Neural cell (in vitro differentiated cells): ENCODE measurements around the gene MN1. TPM values are rescaled to one million over a fixed set of nuclear protein-coding genes. Genes with fewer than 3 reads are reported as not detected.

Experiments
- H2AFZ ChIP-seq: fragments of 200-600, 300-800 bp; sonication (generic), shearing (Covaris generic); 2 replicates; pipeline ENCODE4 v1.6.0; 2014; ENCODE audit warnings: low read depth, mild to moderate bottlenecking, antibody characterized with exemption, low read length, moderate library complexity
- H3F3A ChIP-seq: fragments of 200-600 bp; shearing (Covaris generic); 2 replicates; pipeline ENCODE4 v1.6.1; 2016; ENCODE audit warnings: mild to moderate bottlenecking, moderate library complexity, mixed read lengths, antibody characterized with exemption, low read length; ENCODE audit not compliant: insufficient read depth, poor library complexity, severe bottlenecking
- H3K27ac ChIP-seq: fragments of 200-600, 300-800 bp; sonication (generic), shearing (Covaris generic); 2 replicates; pipeline ENCODE4 v1.5.1; 2014; ENCODE audit warnings: mild to moderate bottlenecking, low read length, moderate library complexity
- H3K27me3 ChIP-seq: fragments of 300-800, 200-600 bp; sonication (generic), shearing (Covaris generic); 2 replicates; pipeline ENCODE4 v1.6.0; 2014; ENCODE audit warnings: mild to moderate bottlenecking, low read depth, low read length, moderate library complexity; ENCODE audit not compliant: insufficient read depth
- H3K36me3 ChIP-seq: fragments of 300-800, 200-600 bp; sonication (generic), shearing (Covaris generic); 2 replicates; pipeline ENCODE4 v1.5.1; 2014; ENCODE audit warnings: mild to moderate bottlenecking, antibody characterized with exemption, low read length, moderate library complexity; ENCODE audit not compliant: insufficient read depth
- H3K4me2 ChIP-seq: fragments of 300-800, 200-600 bp; sonication (generic), shearing (Covaris generic); 2 replicates; pipeline ENCODE4 v1.6.0; 2014; ENCODE audit warnings: mild to moderate bottlenecking, low read length
- H3K4me3 ChIP-seq: fragments of 300-800, 200-600 bp; sonication (generic), shearing (Covaris generic); 2 replicates; pipeline ENCODE4 v1.5.1; 2014; ENCODE audit warnings: mild to moderate bottlenecking, low read length, moderate library complexity
- H3K79me2 ChIP-seq: fragments of 200-600 bp; shearing (Covaris generic); replicated peaks from 2 replicates; pipeline ENCODE4 v1.6.0; 2014; ENCODE audit warnings: mild to moderate bottlenecking, low read length, moderate library complexity; ENCODE audit not compliant: insufficient read depth
- H3K9ac ChIP-seq: fragments of 300-800, 200-600 bp; sonication (generic), shearing (Covaris generic); 2 replicates; pipeline ENCODE4 v1.6.1; 2016; ENCODE audit warnings: mild to moderate bottlenecking, low read length, mixed read lengths
- H3K9me2 ChIP-seq: fragments of 200-600 bp; shearing (Covaris generic); 2 replicates; pipeline ENCODE4 v1.6.1; 2016; ENCODE audit warnings: mild to moderate bottlenecking, low read length, mixed read lengths; ENCODE audit not compliant: insufficient read depth
- H3K9me3 ChIP-seq: fragments of 200-600, 300-800 bp; sonication (generic), shearing (Covaris generic); 2 replicates; pipeline ENCODE4 v1.6.1; 2016; ENCODE audit warnings: mild to moderate bottlenecking, mixed run types, low read length, moderate library complexity, mixed read lengths
- H4K20me1 ChIP-seq: fragments of 200-600 bp; shearing (Covaris generic); 2 replicates; pipeline ENCODE4 v1.6.1; 2016; ENCODE audit warnings: mild to moderate bottlenecking, mixed run types; ENCODE audit not compliant: insufficient read depth
- CTCF ChIP-seq: fragments of 450-650 bp; IDR thresholded peaks from 2 replicates; pipeline ENCODE4 v1.5.1; 2014; ENCODE audit warnings: antibody characterized with exemption, mild to moderate bottlenecking, moderate library complexity; ENCODE audit not compliant: poor library complexity, severe bottlenecking
- EP300 ChIP-seq: fragments of 450-650 bp; conservative IDR thresholded peaks from 2 replicates; pipeline ENCODE4 v1.6.1; 2014; ENCODE audit warnings: antibody characterized with exemption, mild to moderate bottlenecking, moderate library complexity; ENCODE audit not compliant: poor library complexity, severe bottlenecking
- EZH2 ChIP-seq: fragments of 200-600, 300-800 bp; shearing (Covaris generic), sonication (generic); IDR thresholded peaks from 2 replicates; pipeline ENCODE4 v1.6.1; 2014; ENCODE audit warnings: antibody characterized with exemption, low read length, borderline replicate concordance, mild to moderate bottlenecking; ENCODE audit not compliant: insufficient read depth, poor library complexity, severe bottlenecking
- MXI1 ChIP-seq: fragments of 450-650 bp; conservative IDR thresholded peaks from 2 replicates; pipeline ENCODE4 v1.6.1; 2014; ENCODE audit warnings: antibody characterized with exemption, mild to moderate bottlenecking; ENCODE audit not compliant: poor library complexity, severe bottlenecking
- POLR2AphosphoS5 ChIP-seq: IDR thresholded peaks from 2 replicates; pipeline ENCODE4 v1.6.1; 2012
- RAD21 ChIP-seq: fragments of 450-650 bp; conservative IDR thresholded peaks from 2 replicates; pipeline ENCODE4 v1.6.1; 2014; ENCODE audit warnings: antibody characterized with exemption, mild to moderate bottlenecking, moderate library complexity
- REST ChIP-seq: IDR thresholded peaks from 2 replicates; pipeline ENCODE4 v1.6.1; 2012; ENCODE audit warnings: borderline replicate concordance
- SMC3 ChIP-seq: fragments of 450-650 bp; conservative IDR thresholded peaks from 2 replicates; pipeline ENCODE4 v1.6.1; 2014; ENCODE audit warnings: antibody characterized with exemption, mild to moderate bottlenecking, moderate library complexity; ENCODE audit not compliant: poor library complexity
- TAF1 ChIP-seq: IDR thresholded peaks from 2 replicates; pipeline ENCODE4 v1.6.1; 2012; ENCODE audit warnings: low read depth
- polyA plus RNA-seq: library from polyadenylated mRNA; depleted of rRNA; stranded (reverse); fragments of >200 nt; gene quantifications from 2 replicates; pipeline ENCODE4 v1.2.3, GENCODE V29; 2014

The MN1 gene
- polyA plus RNA-seq, 1 donor from 2014 or later, result 7.3 TPM

GRCh38 chr22:27724157-27724556 is 77.4 kb downstream of the MN1 start:
- Histone ChIP-seq H3K9me2 (no peaks in the 10 kb centered on the region), H3K4me2 (no peak overlapping the region), H4K20me1 (no peaks in the 10 kb centered on the region), H3F3A (no peaks in the 10 kb centered on the region), H3K4me3 (no peak overlapping the region), H3K36me3 (no peaks in the 10 kb centered on the region), H3K79me2 (no peaks in the 10 kb centered on the region), H3K9me3 (no peaks in the 10 kb centered on the region), H2AFZ (no peak overlapping the region), H3K27ac (no peak overlapping the region), H3K9ac (no peak overlapping the region), H3K27me3 (no peaks in the 10 kb centered on the region)
- TF ChIP-seq POLR2AphosphoS5, result no peak
- TF ChIP-seq CTCF, result no peak

DNA sequence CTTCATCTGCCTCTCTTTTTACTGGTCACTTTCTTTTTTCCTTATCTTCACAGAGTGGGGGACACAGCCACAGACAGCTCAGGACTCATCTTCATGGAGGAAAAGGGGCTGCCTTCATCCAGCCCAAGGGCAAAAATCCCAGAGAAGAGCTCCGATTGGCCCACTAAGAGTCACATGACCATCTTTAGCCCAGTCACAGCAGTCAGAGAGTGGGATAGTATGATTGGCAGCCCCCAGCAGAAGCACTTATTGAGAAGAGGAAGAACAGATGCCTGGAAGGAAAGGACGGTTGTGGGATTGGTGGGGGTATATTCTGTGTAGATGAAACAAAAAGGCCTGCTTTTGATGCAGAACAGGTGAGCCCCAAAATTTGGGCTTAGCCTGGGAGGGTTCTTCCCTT is 77.8 kb downstream of the MN1 start:
- H3K79me2 ChIP-seq, result no peaks in the 10 kb centered on the region
- no peaks in the 10 kb centered on the region for H4K20me1 ChIP-seq
- no peaks in the 10 kb centered on the region for H3K9me3 ChIP-seq
- H3K4me3 ChIP-seq, result no peak overlapping the region
- no peak for TF ChIP-seq TAF1
- no peak for TF ChIP-seq RAD21
- no peak for TF ChIP-seq MXI1
- TF ChIP-seq REST, result no peak
- no peak for TF ChIP-seq EZH2
- TF ChIP-seq POLR2AphosphoS5, result no peak
- no peak for TF ChIP-seq CTCF
- no peak for TF ChIP-seq SMC3
- TF ChIP-seq EP300, result no peak
- H3K4me2 ChIP-seq, result no peak overlapping the region
- no peak overlapping the region for H2AFZ ChIP-seq
- no peaks in the 10 kb centered on the region for H3F3A ChIP-seq
- no peaks in the 10 kb centered on the region for H3K36me3 ChIP-seq
- H3K9ac ChIP-seq, result no peak overlapping the region
- no peaks in the 10 kb centered on the region for H3K9me2 ChIP-seq
- no peak overlapping the region for H3K27ac ChIP-seq
- no peaks in the 10 kb centered on the region for H3K27me3 ChIP-seq
